Measurements from ENCODE around the gene CDRT15L2.
A peak's percentile ranks its signal among the peaks of the same experiment; 100 is the strongest.
"Not testable (repeated sequence)": the region's sequence is repeated elsewhere in the genome, so short reads cannot be mapped to it uniquely, and the experiment has no call there.

The CDRT15L2 gene

DNA sequence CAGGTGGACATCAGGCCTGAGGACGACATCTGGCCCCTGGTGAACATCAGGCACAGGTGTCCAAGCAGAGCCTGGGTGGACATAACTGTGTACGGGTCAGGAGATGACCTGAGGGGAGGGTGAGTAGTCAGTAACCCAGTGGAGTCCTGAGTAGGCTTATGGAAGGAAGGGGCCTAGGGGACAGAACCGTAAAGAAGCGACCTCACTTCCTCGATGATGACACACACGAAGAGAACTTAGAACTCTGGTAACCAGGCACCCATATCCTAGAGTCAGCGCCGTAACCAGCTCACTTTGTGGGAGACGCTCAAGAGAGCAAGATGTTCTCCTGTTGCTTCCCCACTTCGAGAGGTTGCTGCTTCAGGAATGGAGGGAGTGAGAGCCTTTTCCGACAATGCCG, at the start of gene CDRT15L2:
Gene CDRT15L2 (plus strand): TSS at position 301 of the 400 bp plus-strand sequence. CDS start 20 bp downstream, at position 321.
- DNase-seq: not testable (repeated sequence)

- not testable (repeated sequence) for DNase-seq
These were observed 49.4 kb upstream of the CDRT15L2 start for GRCh38 chr17:20530104-20530503.

- DNase-seq: not testable (repeated sequence)
These were observed 46.9 kb upstream of the CDRT15L2 start for GRCh38 chr17:20532544-20533090.

GRCh38 chr17:20533206-20533605, 46.3 kb upstream of the CDRT15L2 start:
- not testable (repeated sequence) for DNase-seq

DNA sequence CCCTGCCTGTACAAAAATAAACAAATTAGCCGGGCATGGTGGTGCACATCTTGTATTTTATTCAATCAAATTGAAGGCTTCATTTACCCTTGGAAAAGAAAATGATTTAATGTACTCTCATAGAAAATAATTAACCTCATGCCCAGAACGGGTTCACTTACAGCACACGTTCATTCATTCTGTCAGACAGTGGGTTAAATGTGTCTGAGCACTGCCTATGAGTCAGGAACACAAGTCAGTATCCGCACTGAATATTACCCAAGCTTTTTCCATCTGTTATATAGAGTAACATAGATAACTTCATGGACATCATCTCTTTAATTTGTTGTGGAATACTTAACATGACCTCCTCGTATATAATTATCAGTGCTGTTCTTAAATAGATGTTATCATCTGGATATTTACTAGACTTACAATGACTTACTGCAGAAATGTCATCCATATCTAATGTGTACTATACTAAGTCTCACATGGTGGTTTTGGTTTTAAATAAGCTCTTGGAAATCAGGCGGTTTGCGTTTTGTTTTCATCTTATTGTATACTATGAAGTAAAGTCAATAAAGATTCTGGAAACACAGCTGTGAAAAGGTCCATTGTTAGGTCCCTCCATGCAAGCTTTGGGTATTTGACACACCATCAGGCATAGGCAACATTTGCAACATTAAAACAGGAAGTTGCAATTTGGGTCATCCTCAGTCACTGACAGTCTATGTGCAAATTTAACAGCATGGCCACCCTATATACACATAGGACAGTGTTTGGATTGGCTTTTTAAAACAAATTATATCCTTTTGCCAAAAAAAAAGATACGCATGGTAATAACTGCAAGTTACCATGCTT, 44.6 kb upstream of the CDRT15L2 start:
- DNase-seq: peak; percentile 46

DNA sequence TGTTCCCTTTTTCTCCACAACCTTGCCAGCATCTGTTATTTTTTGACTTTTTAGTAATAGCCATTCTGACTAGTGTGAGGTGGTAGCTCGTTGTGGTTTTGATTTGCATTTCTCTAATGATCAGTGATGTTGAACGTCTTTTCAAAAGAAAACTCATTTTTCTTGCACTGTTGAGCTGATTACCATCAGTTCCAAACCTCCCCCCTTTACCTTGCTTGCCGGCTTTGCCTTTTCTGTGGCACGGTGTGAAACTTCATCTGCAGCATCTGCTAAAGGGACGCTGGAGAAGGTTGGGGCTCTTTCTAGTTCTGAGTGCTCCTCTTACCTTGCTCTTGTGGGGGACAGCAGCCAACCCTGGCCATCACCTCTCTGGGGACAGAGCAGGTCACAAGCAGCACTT, 39.1 kb upstream of the CDRT15L2 start:
- not testable (repeated sequence) for DNase-seq

- DNase-seq: peak; percentile 60
These were observed 38.7 kb upstream of the CDRT15L2 start for GRCh38 chr17:20540865-20541264.

DNA sequence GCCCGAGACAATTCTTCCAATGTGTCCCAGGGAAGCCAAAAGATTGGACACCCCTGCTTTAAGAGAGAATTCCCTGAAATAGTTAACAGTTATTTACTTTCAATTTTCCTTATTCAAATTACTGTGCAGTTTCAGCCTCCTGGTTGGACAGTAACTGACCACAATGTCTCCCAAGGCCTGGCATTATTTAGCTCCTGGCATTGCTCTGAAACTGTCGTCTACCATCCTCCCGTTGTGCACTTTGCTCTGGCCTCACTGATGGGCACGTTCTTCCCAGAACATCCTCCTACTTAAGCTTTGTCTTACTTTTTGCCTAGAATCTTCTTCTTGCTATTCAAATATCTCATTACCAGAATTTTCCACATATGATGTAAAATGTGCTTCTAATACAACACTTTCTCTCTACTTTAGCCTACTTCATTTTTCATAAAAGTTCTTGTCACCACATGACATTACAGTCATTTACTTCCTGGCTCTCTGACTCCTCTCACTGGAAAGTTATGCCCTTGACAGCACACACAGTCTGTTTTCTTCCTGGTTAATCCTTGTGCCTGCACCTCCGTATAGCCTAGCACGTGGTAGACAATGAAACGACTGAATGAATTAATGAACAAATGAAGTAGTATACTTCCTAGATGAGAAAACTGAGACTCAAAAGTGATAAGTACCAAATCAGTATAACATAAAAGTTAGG, 37.5 kb upstream of the CDRT15L2 start:
- peak; percentile 80 for DNase-seq

DNA sequence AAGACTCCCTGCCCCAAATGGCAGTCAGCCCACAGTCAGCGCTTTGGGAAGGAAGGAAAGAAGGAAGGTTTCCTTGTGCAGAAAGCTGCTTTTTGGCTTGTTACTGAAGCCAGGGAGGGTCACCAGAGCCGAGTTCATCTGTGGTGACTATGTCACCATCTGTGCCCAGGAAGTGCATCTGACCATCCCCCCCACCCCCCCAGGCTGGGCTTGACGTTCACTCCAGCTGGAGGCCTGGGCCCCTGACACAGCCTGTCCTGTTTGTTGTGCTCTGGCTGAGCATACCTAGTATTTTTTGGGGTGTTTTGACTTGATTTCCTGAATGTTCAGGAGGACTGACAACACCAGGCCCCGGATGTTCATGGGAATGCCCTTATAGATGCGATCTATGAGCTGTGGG, 31.6 kb upstream of the CDRT15L2 start:
- not testable (repeated sequence) for DNase-seq

DNA sequence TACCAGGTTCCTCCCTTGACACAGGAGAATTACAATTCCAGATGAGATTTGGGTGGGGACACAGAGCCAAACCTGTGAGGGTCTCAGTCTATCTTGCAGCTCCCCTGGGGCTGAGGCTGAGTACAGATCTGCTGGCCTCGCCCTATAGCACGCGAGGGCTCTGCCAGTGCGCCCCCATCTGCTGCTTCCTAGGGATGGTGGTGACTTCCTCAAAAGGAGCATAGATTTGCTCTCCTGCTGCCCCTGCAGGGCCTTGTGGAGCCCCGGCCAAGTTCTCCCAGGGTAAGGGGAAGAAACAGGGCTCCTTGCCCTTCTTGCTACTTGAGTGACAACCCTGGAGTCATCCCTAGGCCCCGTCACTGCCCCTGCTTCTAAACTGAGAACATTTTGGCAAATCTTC, 26.6 kb upstream of the CDRT15L2 start:
- DNase-seq: peak; percentile 23

- not testable (repeated sequence) for DNase-seq
These were observed 24.8 kb upstream of the CDRT15L2 start for GRCh38 chr17:20554728-20555127.

- not testable (repeated sequence) for DNase-seq
These were observed 24.2 kb upstream of the CDRT15L2 start for GRCh38 chr17:20555135-20556010.

DNA sequence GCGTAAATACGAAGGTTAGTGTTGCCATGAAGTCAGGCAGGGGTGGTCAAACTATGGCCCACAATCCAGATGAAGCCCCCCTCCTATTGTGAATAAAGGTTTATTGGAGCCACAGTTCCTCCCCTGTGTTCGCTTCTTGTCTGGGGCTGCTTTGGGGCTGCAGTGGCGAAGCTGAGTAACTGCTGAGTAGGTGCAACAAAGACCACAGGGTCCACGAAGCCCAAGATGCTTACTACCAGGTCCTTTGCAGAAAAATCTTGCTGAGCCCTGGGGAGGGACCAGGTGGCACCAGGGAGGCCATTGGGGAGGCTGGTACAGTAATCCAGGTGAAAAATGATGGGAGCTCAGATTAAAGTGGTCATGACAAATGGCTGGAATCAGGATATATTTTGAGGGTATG, 21.4 kb upstream of the CDRT15L2 start:
- DNase-seq: not testable (repeated sequence)

DNA sequence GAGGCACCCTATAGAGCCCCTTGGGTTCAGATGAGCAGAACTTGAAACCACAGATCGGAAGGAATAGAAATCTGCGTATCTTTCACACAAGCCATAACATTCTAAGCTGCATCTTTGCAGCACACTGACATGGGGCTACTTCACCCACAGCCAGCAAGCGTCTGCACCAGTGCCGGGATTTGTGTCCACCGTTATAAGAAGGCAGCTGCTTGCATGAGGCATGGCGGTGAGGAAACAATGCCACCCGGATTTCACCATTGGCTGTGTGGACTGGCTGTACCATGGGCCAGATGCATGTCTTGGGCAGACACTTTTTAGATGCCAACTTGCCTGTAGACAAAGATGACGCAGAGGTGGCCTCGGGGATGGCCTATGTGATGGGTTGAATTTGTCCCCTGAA, 20.5 kb upstream of the CDRT15L2 start:
- DNase-seq: not testable (repeated sequence)

GRCh38 chr17:20562587-20562986, 16.9 kb upstream of the CDRT15L2 start:
- DNase-seq: no peak

DNA sequence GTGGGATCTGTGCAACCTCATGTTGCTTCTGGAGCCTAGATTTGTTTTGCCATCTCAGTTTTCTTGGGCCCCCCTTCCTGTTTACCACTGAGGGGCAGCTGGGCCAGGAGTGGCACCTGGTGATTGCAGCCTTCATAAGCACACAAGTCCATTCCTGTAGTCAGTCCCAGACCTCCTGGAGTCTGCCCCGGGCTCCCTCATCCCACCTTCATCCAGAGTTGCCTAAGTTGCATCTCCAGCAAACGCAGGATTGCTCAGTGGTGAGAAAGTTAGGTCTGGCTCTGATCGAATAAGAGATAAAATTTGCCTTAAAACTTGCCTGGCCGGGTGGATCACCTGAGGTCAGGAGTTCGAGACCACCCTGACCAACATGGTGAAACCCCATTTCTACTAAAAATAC, 14.3 kb upstream of the CDRT15L2 start:
- DNase-seq: not testable (repeated sequence)

GRCh38 chr17:20565711-20566110, 13.8 kb upstream of the CDRT15L2 start:
- DNase-seq: no peak

GRCh38 chr17:20566736-20567135, 12.8 kb upstream of the CDRT15L2 start:
- not testable (repeated sequence) for DNase-seq

GRCh38 chr17:20567421-20567820, 12.1 kb upstream of the CDRT15L2 start:
- not testable (repeated sequence) for DNase-seq

DNA sequence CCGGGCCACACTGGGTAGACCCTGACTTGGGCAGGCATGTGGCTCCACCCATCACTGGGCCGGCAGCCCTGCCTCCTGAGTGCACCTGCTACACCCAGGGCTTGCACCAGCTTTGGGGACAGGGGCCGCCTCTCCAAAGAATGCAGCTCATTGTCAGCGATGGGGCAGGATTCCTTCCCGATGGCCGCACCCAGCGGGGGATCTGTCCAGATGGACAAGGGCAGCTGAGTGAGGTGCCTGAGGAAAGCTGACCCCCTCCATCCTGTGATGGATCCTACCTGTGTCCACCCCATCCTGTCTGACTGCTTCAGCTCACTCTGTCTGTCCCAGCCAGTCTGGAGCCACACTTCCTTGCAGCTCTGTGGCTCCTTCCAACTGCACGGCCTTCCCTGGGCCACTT, 10.9 kb upstream of the CDRT15L2 start:
- DNase-seq: not testable (repeated sequence)

GRCh38 chr17:20571653-20572052, 7.9 kb upstream of the CDRT15L2 start:
- DNase-seq: not testable (repeated sequence)

GRCh38 chr17:20573216-20573615, 6.3 kb upstream of the CDRT15L2 start:
- DNase-seq: not testable (repeated sequence)

DNA sequence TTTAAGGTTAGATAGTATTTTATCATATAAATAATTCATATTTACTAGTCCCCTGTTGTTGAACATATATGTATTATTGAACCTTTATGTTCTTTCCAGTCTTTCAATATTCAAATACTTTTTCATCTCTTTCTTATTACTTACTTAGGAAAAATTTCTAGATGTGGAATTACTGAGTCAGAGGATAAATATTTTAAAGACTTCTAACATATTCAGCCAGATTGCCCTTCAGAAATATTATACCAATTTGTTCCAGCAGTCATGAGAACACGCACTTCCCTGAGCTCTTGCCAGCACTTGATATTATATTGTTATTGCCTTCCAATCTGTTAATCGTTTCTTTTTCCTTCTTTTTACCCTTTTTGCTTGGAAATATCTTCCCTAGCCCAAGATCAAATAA, 4.5 kb upstream of the CDRT15L2 start:
- DNase-seq: not testable (repeated sequence)

Data from hematopoietic multipotent progenitor cell treated with erythropoietin and hydrocortisone succinate and interleukin-3 and kit ligand, for 4 days (in vitro differentiated cells).